Stromal cell of bone marrow (primary cell): ENCODE measurements around the gene KRTAP19-2.
"Not testable (repeated sequence)": the region's sequence is repeated elsewhere in the genome, so short reads cannot be mapped to it uniquely, and the experiment has no call there.

Experiments used
- DNase-seq: peaks from one replicate; pipeline ENCODE4 v3.0.0-alpha.2; 2012; ENCODE audit warnings: low read depth

The KRTAP19-2 gene

GRCh38 chr21:30487336-30487735 lies at the start of gene KRTAP19-2:
Gene KRTAP19-2 (minus strand): TSS chr21:30487436. CDS start chr21:30487348, 88 bp downstream.
- no peak for DNase-seq

DNA sequence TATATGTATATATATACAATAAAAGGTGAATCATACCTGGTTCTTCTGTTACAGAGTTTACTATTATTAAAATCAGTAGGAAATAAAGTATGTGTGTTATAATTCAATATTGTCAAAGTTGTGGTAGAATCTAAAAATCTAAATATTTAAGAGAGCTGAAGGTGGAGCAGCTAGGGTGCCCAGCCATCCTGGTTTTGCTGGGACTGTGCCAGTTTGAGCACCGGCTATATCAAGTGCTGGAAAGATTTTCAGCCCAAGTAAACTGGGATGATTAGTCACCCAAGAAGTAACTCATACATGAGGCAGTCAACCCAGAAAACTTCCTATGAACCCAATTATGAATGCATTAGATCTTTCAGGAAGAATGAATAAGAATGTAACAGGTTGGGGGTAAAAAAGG lies 31.6 kb upstream of the KRTAP19-2 start:
- no peak for DNase-seq

- no peak for DNase-seq
Measured at GRCh38 chr21:30515681-30516080, 28.4 kb upstream of the KRTAP19-2 start.

DNA sequence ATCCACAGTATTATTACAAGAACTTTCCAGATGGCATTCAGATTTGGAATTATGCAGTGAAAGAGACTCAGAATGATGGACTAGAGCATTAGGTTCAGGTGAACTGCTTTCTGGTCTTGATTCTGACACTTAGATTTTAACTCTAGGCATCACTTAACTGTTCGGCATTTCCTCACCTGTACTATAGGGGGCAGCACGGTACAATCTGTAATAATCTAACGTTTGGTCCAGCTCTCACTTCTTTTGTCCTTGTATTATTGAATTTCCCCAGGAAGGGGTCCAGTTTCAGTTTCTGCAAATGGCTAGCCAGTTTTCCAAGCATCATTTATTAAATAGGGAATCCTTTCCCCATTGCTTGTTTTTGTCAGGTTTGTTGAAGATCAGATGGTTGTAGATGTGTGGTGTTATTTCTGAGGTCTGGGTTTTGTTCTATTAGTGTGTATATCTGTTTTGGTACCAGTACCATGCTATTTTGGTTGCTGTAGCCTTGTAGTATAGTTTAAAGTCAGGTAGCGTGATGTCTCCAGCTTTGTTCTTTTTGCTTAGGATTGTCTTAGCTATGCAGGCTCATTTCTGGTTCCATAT lies 18.5 kb upstream of the KRTAP19-2 start:
- DNase-seq = not testable (repeated sequence)

GRCh38 chr21:30502041-30502440 lies 14.8 kb upstream of the KRTAP19-2 start, which contains the start of gene KRTAP19-5:
Gene KRTAP19-5 (minus strand): TSS chr21:30502141. CDS start chr21:30502090, 51 bp downstream.
- DNase-seq = no peak

DNA sequence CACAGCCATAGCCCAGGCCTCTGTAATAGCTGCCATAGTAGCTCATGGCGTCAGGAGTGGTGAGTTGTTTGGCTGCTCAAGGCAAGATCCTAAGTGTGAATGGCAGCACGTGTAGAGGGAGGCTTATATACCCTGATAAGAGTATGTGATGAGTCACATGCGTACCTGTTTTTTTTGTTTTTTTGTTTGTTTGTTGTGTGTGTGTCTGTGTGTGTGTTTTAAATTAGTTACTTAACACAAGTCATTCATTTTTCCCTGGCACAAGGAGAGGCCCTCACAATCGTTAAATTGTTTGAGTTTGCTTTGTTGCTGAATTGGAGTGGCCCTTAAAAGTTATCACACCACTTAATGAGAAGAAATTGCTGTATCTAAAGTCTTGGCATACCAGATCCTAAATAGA lies 9.8 kb upstream of the KRTAP19-2 start, which contains the start of gene KRTAP19-4:
Gene KRTAP19-4, minus strand, starts transcription at position 101 of the 400 bp plus-strand sequence. Its CDS starts 55 bp downstream, at position 46.
- DNase-seq = no peak

DNA sequence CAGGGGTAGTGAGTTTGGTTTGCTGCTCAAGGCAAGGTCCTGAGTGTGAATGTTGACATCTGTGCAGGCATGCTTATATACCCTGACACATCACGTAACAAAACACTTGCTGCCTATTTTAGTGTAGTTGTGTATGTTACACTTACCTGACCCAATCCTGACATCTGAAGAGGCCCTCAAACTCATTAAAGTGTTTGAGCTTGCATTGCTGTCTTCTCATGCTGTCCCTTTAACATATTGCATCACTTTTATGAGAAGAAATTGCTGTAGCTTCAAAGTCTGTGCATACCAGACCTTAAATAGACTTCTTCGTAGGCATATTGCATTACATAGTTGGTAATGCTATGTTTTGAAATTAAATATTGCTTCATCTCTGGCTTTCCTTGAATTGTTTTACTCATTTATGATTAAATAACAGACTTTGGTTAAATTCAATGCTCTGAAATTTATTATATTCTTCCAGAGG lies 4.8 kb upstream of the KRTAP19-2 start, which contains the start of gene KRTAP19-3:
Gene KRTAP19-3, minus strand, starts transcription at position 51 of the 466 bp plus-strand sequence. CDS start 56 bp downstream, outside the sequence.
- no peak for DNase-seq

- no peak for DNase-seq
Measured at GRCh38 chr21:30486180-30486579, 1.1 kb downstream of the KRTAP19-2 start.

- DNase-seq = no peak
Measured at GRCh38 chr21:30482130-30482529, 5.1 kb downstream of the KRTAP19-2 start.

DNA sequence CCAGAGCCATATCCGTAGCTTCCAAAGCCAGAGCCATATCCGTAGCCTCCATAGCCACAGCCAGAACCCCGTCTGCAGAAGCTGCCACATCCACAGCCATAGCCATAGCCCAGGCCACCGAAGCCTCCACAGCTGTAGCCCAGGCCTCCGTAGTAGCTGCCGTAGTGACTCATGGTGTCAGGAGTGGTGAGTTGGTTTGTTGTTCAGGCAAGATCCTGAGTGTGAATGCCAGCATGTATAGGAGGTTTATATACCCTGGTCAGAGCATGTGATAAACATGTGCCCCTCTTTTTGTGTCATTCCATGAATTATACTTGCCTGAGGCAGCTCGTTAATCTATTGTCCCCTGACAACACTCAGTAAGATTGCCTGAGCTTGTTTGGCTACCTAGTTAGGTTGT lies 7.1 kb downstream of the KRTAP19-2 start, which contains the start of gene KRTAP19-1:
Gene KRTAP19-1, minus strand, starts transcription at position 223 of the 400 bp plus-strand sequence. Its CDS starts 50 bp downstream, at position 173.
- DNase-seq = no peak

GRCh38 chr21:30479259-30479658 lies 8.0 kb downstream of the KRTAP19-2 start:
- DNase-seq = no peak

DNA sequence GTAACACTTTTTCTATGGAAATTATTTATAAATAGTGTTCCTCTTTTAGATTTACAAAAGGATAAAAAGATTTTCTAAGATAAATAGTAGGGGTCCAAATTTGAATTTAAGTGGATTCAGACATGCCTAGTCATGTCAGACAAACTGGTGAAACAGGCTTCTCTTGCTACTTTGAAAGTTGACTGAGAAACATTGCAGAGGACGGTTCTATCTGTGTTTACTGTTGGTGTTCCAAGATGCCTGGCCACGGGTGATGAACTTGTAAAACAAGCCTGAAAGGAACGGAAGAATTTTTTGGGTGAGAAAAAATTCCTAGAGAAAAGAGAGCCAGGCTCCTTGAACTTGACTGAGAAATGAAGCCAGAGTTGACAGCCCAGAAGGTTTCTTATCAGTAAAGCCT lies 9.2 kb downstream of the KRTAP19-2 start:
- no peak for DNase-seq

DNA sequence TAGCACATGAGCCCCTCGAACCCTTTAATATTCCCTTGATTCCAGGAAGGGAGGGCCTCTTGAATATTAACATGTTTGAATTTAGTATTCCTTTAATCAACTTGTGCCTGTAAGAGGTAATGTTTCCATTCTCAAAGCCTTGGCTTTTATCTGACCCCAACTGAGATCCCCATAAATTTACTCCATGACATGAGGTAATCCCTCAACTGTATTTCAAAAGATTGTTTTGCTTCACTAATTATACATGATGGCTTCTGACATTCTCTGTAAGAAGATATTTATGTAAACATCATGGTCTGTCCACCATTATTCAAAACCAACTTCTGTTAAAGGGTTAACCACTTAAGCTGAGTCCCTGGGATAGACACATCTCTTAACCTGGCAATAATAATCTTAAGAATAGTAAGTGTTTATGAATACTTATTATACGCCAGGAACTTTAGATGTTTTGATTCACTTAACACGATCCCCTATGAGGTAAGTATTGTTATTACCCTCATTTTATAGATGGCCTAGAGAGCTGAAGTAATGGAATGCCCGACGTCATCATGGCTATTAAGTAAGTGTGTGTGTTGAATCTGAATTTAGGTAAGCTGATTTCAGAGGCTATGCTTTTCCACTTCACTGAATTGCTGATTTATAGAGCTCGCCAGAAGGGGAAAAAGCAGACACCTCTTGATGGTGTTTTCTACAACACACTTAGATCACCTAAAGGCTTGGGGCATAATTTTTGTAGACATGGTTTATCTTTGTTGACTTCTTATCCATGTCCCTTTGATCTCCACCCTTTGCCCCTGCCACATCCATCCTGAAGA lies 18.1 kb downstream of the KRTAP19-2 start:
- no peak for DNase-seq

DNA sequence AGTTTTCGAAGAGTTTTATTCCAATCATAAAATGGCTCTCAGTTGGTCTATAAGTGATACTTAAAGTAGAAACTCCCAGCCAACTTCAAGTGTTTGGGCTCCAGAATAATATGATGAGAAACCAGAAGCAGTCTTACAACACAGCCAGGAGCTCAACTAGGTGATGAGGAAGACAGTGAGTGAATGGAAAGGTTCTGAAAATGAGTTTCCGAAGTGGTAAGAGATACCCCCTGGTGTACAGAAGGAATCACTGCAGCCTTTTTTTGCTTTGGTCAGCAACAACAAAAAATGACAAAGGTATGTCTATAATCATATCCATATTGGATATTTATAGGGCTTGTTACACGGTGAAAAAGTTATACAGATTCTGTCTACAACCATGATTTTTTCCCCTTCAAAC lies 23.5 kb downstream of the KRTAP19-2 start:
- no peak for DNase-seq

GRCh38 chr21:30448514-30448913 lies 38.7 kb downstream of the KRTAP19-2 start:
- no peak for DNase-seq

DNA sequence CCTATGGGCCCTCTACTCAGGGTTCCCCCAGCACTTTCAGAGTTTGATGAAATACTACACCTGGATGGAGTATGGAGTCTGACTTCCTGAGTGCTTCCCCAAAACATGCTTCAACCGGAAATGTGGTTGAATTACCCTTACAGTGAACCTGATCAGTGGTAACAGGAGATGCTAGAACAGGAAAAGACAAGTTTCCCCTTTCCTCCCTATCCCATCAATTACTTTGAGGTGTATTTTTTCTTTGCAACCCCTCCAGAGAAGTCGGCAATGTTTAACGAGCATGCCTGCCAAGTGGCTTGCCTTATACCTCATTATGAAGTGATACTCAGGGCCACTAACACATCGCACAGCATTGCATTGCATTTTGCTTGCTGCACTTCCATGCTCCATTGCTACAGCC lies 40.2 kb downstream of the KRTAP19-2 start:
- no peak for DNase-seq

- DNase-seq = no peak
Measured at GRCh38 chr21:30444204-30444603, 43.0 kb downstream of the KRTAP19-2 start.

DNA sequence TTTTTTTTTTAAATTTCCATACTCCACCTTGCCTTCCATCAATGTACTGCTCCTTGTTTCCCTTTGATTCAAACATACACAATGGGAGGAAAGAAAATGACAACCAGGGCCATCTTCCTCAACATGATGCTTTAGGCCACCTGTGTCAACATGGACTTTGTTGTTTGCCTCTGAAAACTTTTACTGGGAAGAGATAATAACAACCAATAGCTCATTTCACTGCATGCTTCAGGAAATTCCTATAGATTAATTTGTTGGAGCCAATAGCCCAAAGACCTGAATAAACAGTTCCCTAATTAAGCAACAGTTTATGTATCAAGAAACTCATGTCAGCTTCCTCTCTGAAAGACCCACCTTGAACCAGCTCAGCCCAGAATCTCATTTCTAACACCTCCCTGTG lies 44.0 kb downstream of the KRTAP19-2 start:
- DNase-seq = no peak

GRCh38 chr21:30439975-30440374 lies 47.3 kb downstream of the KRTAP19-2 start, which contains the start of gene KRTAP15-1:
Gene KRTAP15-1 (plus strand): TSS chr21:30440275. CDS start chr21:30440328, 53 bp downstream.
- DNase-seq = no peak
